ENCODE measurements around the gene SYT11. TPM values are rescaled to one million over a fixed set of nuclear protein-coding genes. Genes with fewer than 3 reads are reported as not detected.

The SYT11 gene
- total and polyA plus RNA-seq, 9 of the 15 experiments (the other 6 are each of a cell fraction or from before 2014, with no cell fraction given), result 0.05 to 0.18 (median 0.11) TPM

- Histone ChIP-seq H3K79me2 (ENCODE audit: control insufficient read depth, insufficient read depth, low read length) (peaks cover 17% of the 10 kb centered on the region), H3K9ac (ENCODE audit: insufficient read depth in 1 of 2, low read depth in 2 of 2, low read length in 2 of 2) (no peak overlapping the region), H2AFZ (ENCODE audit: low read depth, low read length) (no peak overlapping the region), H3K4me1 (replicated peaks in 1 of 2; ENCODE audit: control insufficient read depth in 2 of 2, insufficient read depth in 2 of 2, low read length in 2 of 2) (no peaks in the 10 kb centered on the region), H3K9me3 (replicated peaks; ENCODE audit: control insufficient read depth, insufficient read depth, low read depth, low read length) (no peaks in the 10 kb centered on the region), H3K9me1 (ENCODE audit: control insufficient read depth, insufficient read depth, low read length) (no peaks in the 10 kb centered on the region), H3K27me3 (ENCODE audit: control insufficient read depth in 2 of 2, insufficient read depth in 2 of 2, low read length in 2 of 2) (no peaks in the 10 kb centered on the region), H3K4me2 (ENCODE audit: insufficient read depth, low read length) (no peak overlapping the region), H4K20me1 (replicated peaks; ENCODE audit: control insufficient read depth, insufficient read depth, low read length) (0 out of 2 replicates have a peak, but pooled peaks cover 4% of the 10 kb centered on the region), H3K4me3 (no peak overlapping the region), H3K27ac (ENCODE audit: extremely low read depth, low read depth, low read length) (no peak overlapping the region), H3K36me3 (ENCODE audit: control insufficient read depth, insufficient read depth, low read length) (peaks cover 97% of the 10 kb centered on the region)
- intact Hi-C loops (cut with micrococcal nuclease) (no loop called here), in situ Hi-C loops (cut with MboI) (no loop called here)
- ChIA-PET POLR2A (interaction anchor here (0.6 to 7.9 kb wide), 4 partner anchors 8 to 163 kb away, joined by 3 to 100 read pairs (median 20); partner anchors contain the start of genes KHDC4 and RIT1), CTCF (ENCODE audit: low intra/inter-chr PET ratio) (no interaction called here)
- DNase-seq (ENCODE audit: extremely low read depth in 1 of 4, low spot score in 3 of 4), result no peak
- WGBS (ENCODE audit: insufficient coverage, low coverage, missing lambda C conversion rate), result 100% methylated on average over 2 of the region's 2 CpGs
- no peak for FAIRE-seq
- ATAC-seq, result no peak
- BruUV-seq (replicated peaks), result no TSS peak
- no peak for TF ChIP-seq ZNF143 (CRISPR knock-in tag; IDR thresholded peaks at IDR 0.05)
- 0 out of 2 replicates have a peak, but pooled peaks have one; percentile 26 for TF ChIP-seq POLR2A (conservative IDR thresholded peaks at IDR 0.05)
- no peak for TF ChIP-seq ZNF561 (CRISPR knock-in tag; conservative IDR thresholded peaks at IDR 0.05)
Observed at GRCh38 chr1:155919801-155920200, 60.4 kb downstream of the SYT11 start.

GRCh38 chr1:155920717-155921116 is 61.4 kb downstream of the SYT11 start:
- H3K27ac ChIP-seq (ENCODE audit: extremely low read depth, low read depth, low read length), result no peak overlapping the region
- no peaks in the 10 kb centered on the region for H3K9me1 ChIP-seq (ENCODE audit: control insufficient read depth, insufficient read depth, low read length)
- peaks cover 96% of the 10 kb centered on the region for H3K36me3 ChIP-seq (ENCODE audit: control insufficient read depth, insufficient read depth, low read length)
- POLR2A ChIA-PET, result interaction anchor here (0.9 to 7.9 kb wide), 4 partner anchors 9 to 68 kb away, joined by 5 to 100 read pairs (median 21); partner anchors contain the start of genes KHDC4 and RIT1
- intact Hi-C loops (cut with micrococcal nuclease) (no loop called here), in situ Hi-C loops (cut with MboI) (no loop called here)
- H3K4me3 ChIP-seq, result no peak overlapping the region
- H3K27me3 ChIP-seq (ENCODE audit: control insufficient read depth in 2 of 2, insufficient read depth in 2 of 2, low read length in 2 of 2), result no peaks in the 10 kb centered on the region
- no peaks in the 10 kb centered on the region for H3K9me3 ChIP-seq (replicated peaks; ENCODE audit: control insufficient read depth, insufficient read depth, low read depth, low read length)
- ATAC-seq (no peak), DNase-seq (ENCODE audit: extremely low read depth in 1 of 4, low spot score in 3 of 4) (no peak), FAIRE-seq (no peak)
- H3K4me1 ChIP-seq (replicated peaks in 1 of 2; ENCODE audit: control insufficient read depth in 2 of 2, insufficient read depth in 2 of 2, low read length in 2 of 2), result no peaks in the 10 kb centered on the region
- CTCF ChIA-PET (ENCODE audit: low intra/inter-chr PET ratio), result no interaction called here
- H3K9ac ChIP-seq (ENCODE audit: insufficient read depth in 1 of 2, low read depth in 2 of 2, low read length in 2 of 2), result no peak overlapping the region
- 88% methylated on average over 3 of the region's 3 CpGs for WGBS (ENCODE audit: insufficient coverage, low coverage, missing lambda C conversion rate)
- H4K20me1 ChIP-seq (replicated peaks; ENCODE audit: control insufficient read depth, insufficient read depth, low read length), result 0 out of 2 replicates have a peak, but pooled peaks cover 4% of the 10 kb centered on the region
- BruUV-seq (replicated peaks), result TSS peak; percentile 19
- H3K4me2 ChIP-seq (ENCODE audit: insufficient read depth, low read length), result no peak overlapping the region
- H3K79me2 ChIP-seq (ENCODE audit: control insufficient read depth, insufficient read depth, low read length), result peaks cover 22% of the 10 kb centered on the region
- no peak overlapping the region for H2AFZ ChIP-seq (ENCODE audit: low read depth, low read length)
- no peak for TF ChIP-seq THRAP3 (IDR thresholded peaks at IDR 0.05; ENCODE audit: borderline replicate concordance)
- TF ChIP-seq ZNF766 (CRISPR knock-in tag; conservative IDR thresholded peaks at IDR 0.05), result no peak
- no peak for TF ChIP-seq FOXJ3 (CRISPR knock-in tag; IDR thresholded peaks at IDR 0.05)
- TF ChIP-seq ARHGAP35 (IDR thresholded peaks at IDR 0.05; ENCODE audit: partially characterized antibody), result no peak
- TF ChIP-seq HOXB6 (CRISPR knock-in tag; IDR thresholded peaks at IDR 0.05; ENCODE audit: borderline replicate concordance), result no peak
- no peak for TF ChIP-seq BDP1 (IDR thresholded peaks at IDR 0.05; ENCODE audit: insufficient read depth, insufficient read length)
- TF ChIP-seq HCFC1 (IDR thresholded peaks at IDR 0.05; ENCODE audit: low read depth, low read length), result no peak
- no peak for TF ChIP-seq ZNF143 (CRISPR knock-in tag; IDR thresholded peaks at IDR 0.05)
- TF ChIP-seq NFIC (IDR thresholded peaks at IDR 0.05), result no peak
- no peak for TF ChIP-seq CAMTA2 (CRISPR knock-in tag; conservative IDR thresholded peaks at IDR 0.05)
- TF ChIP-seq CLOCK (CRISPR knock-in tag; IDR thresholded peaks at IDR 0.05; ENCODE audit: borderline replicate concordance), result no peak
- TF ChIP-seq SMARCE1 (IDR thresholded peaks at IDR 0.05), result no peak
- TF ChIP-seq ZNF324 (CRISPR knock-in tag; IDR thresholded peaks at IDR 0.05), result no peak
- TF ChIP-seq MIER1 (IDR thresholded peaks at IDR 0.05; ENCODE audit: low read depth), result no peak
- TF ChIP-seq BRD4 (IDR thresholded peaks at IDR 0.05), result no peak
- TF ChIP-seq GATAD2B (IDR thresholded peaks at IDR 0.05; ENCODE audit: borderline replicate concordance), result no peak
